Measurements from ENCODE around the gene SMARCD3. TPM values are rescaled to one million over a fixed set of nuclear protein-coding genes. Genes with fewer than 3 reads are reported as not detected.

The SMARCD3 gene
- total and polyA plus RNA-seq, 2 of the 8 experiments (the other 6 are each of a cell fraction or from before 2014, with no cell fraction given) = 3.0 to 5.6 TPM

DNA sequence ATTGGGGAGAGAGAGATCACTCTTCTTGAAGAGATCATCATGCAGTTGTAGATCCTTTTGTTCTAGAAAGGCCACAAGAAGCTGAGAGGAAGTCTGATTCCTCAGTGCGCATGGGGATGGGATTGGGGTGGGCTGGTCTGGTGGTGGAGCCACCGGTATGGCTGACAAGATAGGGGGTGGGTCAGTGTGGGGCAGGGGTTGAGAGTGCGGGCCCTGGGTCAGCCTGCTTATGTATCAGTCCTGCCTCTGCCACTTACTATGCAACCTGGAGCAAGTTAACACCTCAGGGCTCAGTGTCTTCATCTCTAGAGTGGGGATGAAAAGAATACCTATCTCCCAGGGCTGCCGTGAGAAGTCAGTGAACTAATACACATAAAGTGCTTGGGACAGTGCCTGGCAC is 8.0 kb downstream of the SMARCD3 start:
- POLR2A ChIA-PET (ENCODE audit: partially characterized antibody) = interaction anchor here (5.7 kb wide), 1 partner anchor 11 kb away, joined by 22 read pairs; no protein-coding TSS in a partner anchor
- TF ChIP-seq SAP30 (IDR thresholded peaks at IDR 0.05; ENCODE audit: insufficient read depth, insufficient replicate concordance, low read length) (no peak), FOSL1 (IDR thresholded peaks at IDR 0.05; ENCODE audit: insufficient read depth, low read depth, low read length) (no peak), SIRT6 (IDR thresholded peaks at IDR 0.05; ENCODE audit: low read length) (no peak), SUZ12 (IDR thresholded peaks at IDR 0.05; ENCODE audit: low read length) (no peak), HDAC6 (IDR thresholded peaks at IDR 0.05; ENCODE audit: low read depth, low read length) (no peak), JUN (IDR thresholded peaks at IDR 0.05; ENCODE audit: low read depth, low read length) (no peak), CEBPB (IDR thresholded peaks at IDR 0.05; ENCODE audit: low read depth, low read length) (no peak), SRF (IDR thresholded peaks at IDR 0.05; ENCODE audit: low read depth, low read length) (no peak), GABPA (IDR thresholded peaks at IDR 0.05; ENCODE audit: borderline replicate concordance, insufficient read depth, low read length) (no peak), CBX8 (IDR thresholded peaks at IDR 0.05; ENCODE audit: borderline replicate concordance, low read depth, low read length) (no peak), JUND (IDR thresholded peaks at IDR 0.05; ENCODE audit: low read length) (no peak), CTBP2 (IDR thresholded peaks at IDR 0.05; ENCODE audit: borderline replicate concordance, insufficient read depth, insufficient read length, low read length) (no peak)
- TF ChIP-seq, protein P1, sequence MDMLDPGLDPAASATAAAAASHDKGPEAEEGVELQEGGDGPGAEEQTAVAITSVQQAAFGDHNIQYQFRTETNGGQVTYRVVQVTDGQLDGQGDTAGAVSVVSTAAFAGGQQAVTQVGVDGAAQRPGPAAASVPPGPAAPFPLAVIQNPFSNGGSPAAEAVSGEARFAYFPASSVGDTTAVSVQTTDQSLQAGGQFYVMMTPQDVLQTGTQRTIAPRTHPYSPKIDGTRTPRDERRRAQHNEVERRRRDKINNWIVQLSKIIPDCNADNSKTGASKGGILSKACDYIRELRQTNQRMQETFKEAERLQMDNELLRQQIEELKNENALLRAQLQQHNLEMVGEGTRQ (IDR thresholded peaks at IDR 0.05; ENCODE audit: low read length) = no peak

More for the DNA sequence above, 8.0 kb downstream of the SMARCD3 start:
- H3K23ac ChIP-seq (ENCODE audit: insufficient read length) = no peak overlapping the region
- no peak overlapping the region; the same call in 1 of the 2 replicates for H2BK5ac ChIP-seq (ENCODE audit: low read depth, low read length)
- H3K79me2 ChIP-seq (ENCODE audit: control insufficient read depth in 1 of 2, insufficient read depth in 2 of 2, low read length in 2 of 2) = no peaks in the 10 kb centered on the region
- H3K36me3 ChIP-seq (ENCODE audit: control insufficient read depth in 2 of 4, insufficient read depth in 4 of 4, low read length in 3 of 4) = peaks cover 5 to 19% (median 7%) of the 10 kb centered on the region in 4 experiments; a peak in 6 of 8 replicates
- no peak for FAIRE-seq
- H3K14ac ChIP-seq (ENCODE audit: insufficient read length) = no peak overlapping the region
- H3K56ac ChIP-seq (replicated peaks; ENCODE audit: insufficient read length, low read depth, low read length) = no peak overlapping the region
- no peaks in the 10 kb centered on the region for H3K9me3 ChIP-seq (ENCODE audit: insufficient read depth in 2 of 2, low read depth in 1 of 2, low read length in 1 of 2)
- H3K4ac ChIP-seq (replicated peaks; ENCODE audit: insufficient read length, low read depth, low read length) = no peak overlapping the region
- no peak overlapping the region for H2BK15ac ChIP-seq (ENCODE audit: low read length)
- H2BK20ac ChIP-seq (ENCODE audit: low read length) = no peak overlapping the region
- H3K27me3 ChIP-seq (replicated peaks in 1 of 4; ENCODE audit: control insufficient read depth in 3 of 4, extremely low read depth in 1 of 4, insufficient read depth in 3 of 4, low read length in 3 of 4) = peaks cover 0 to 8% (median 6%) of the 10 kb centered on the region in 4 experiments; a peak in 5 of 7 replicates
- H2BK12ac ChIP-seq (ENCODE audit: low read depth, low read length) = no peak overlapping the region
- H3K4me1 ChIP-seq (replicated peaks in 1 of 4; ENCODE audit: control insufficient read depth in 3 of 4, insufficient read depth in 4 of 4, low read length in 3 of 4) = peaks cover 0 to 17% (median 12%) of the 10 kb centered on the region in 4 experiments; a peak in 6 of 7 replicates
- no peak overlapping the region for H3K4me2 ChIP-seq (ENCODE audit: insufficient read depth in 1 of 2, low read depth in 2 of 2, low read length in 2 of 2)
- no peak overlapping the region for H4K91ac ChIP-seq (replicated peaks; ENCODE audit: insufficient read length, low read length)
- H2BK120ac ChIP-seq (replicated peaks; ENCODE audit: low read depth, low read length) = no peak overlapping the region
- no peak overlapping the region for H3K9ac ChIP-seq (replicated peaks in 1 of 4; ENCODE audit: extremely low read depth in 1 of 4, low read depth in 3 of 4, low read length in 3 of 4)
- no peak for DNase-seq (ENCODE audit: low read depth in 1 of 2, low spot score in 2 of 2)
- H3K18ac ChIP-seq (ENCODE audit: extremely low read depth, low read length) = no peak overlapping the region
- peaks cover 4% of the 10 kb centered on the region; the same call in 1 of the 2 replicates for H3K23me2 ChIP-seq (ENCODE audit: low read depth, low read length)
- no peak overlapping the region for H3K27ac ChIP-seq (ENCODE audit: low read depth, low read length)
- H2AK5ac ChIP-seq (ENCODE audit: low read depth, low read length) = no peak overlapping the region
- H4K20me1 ChIP-seq (replicated peaks in 1 of 2; ENCODE audit: control insufficient read depth in 1 of 2, insufficient read depth in 2 of 2, low read length in 2 of 2) = peaks cover 0 to 10% of the 10 kb centered on the region in 2 experiments
- H4K8ac ChIP-seq (ENCODE audit: extremely low read depth, insufficient read depth, low read length) = no peak overlapping the region
- no peak overlapping the region for H4K5ac ChIP-seq (ENCODE audit: insufficient read length, low read depth, low read length)
- H3K4me3 ChIP-seq (ENCODE audit: extremely low read depth in 1 of 4, insufficient read depth in 2 of 4, low read depth in 3 of 4, low read length in 4 of 4) = no peak overlapping the region
- H3K79me1 ChIP-seq (ENCODE audit: low read depth, low read length) = peaks cover 5% of the 10 kb centered on the region; the same call in 1 of the 2 replicates
- CTCF ChIA-PET (ENCODE audit: partially characterized antibody) = interaction anchor here (1.4 kb wide), 1 partner anchor 11 kb away, joined by 4 read pairs; no protein-coding TSS in a partner anchor
- 95% methylated on average over 4 of the region's 4 CpGs; no CpG with 5 or more reads in 1 of the 2 experiments for WGBS, 2 experiments (ENCODE audit: extremely low coverage in 1 of 2, insufficient coverage in 1 of 2, insufficient read length in 1 of 2, insufficient replicate concordance in 2 of 2, low coverage in 1 of 2, low lambda C conversion rate in 2 of 2, missing lambda C conversion rate in 1 of 2)
- no peak overlapping the region for H2AFZ ChIP-seq (ENCODE audit: low read length)

Measured in H1 (cell line).